ENCODE measurements around the gene HUS1B. TPM values are rescaled to one million over a fixed set of nuclear protein-coding genes. Genes with fewer than 3 reads are reported as not detected.

HUS1B gene
- total and polyA plus RNA-seq, 2 of the 8 experiments (the other 6 are each of a cell fraction or from before 2014, with no cell fraction given) = 0.48 to 1.1 TPM

DNA sequence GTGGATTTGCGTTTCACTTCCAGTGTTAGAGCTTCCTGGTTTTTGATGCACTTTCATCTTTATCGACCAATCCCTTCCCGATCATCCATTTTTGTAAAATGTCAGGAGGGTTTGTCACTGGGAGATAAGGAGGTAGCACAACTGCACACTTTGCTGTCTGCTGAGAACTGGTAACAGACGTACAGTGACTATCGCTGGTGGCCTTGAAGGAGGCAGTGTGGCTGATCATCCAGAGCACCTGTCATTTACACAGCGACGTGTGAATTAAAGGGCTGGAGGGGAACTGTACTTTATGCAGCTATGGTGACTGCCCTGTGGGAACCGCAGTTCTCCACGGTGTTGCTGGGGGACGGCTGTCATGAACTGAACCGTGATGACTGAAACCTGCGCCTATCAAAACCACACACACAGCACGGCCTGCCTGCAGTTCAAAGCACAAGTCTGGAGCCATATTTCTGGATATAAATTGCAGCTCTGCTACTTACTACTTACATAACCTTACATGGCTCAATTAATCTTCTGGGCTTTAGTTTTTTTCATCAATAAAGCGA lies 50.0 kb downstream of the HUS1B start:
- H4K91ac ChIP-seq (replicated peaks; ENCODE audit: insufficient read length, low read length) = no peak overlapping the region
- peaks cover 0 to 8% of the 10 kb centered on the region in 2 experiments for H4K20me1 ChIP-seq (replicated peaks in 1 of 2; ENCODE audit: control insufficient read depth in 1 of 2, insufficient read depth in 2 of 2, low read length in 2 of 2)
- no peak overlapping the region for H2AFZ ChIP-seq (ENCODE audit: low read length)
- H3K4me2 ChIP-seq (ENCODE audit: insufficient read depth in 1 of 2, low read depth in 2 of 2, low read length in 2 of 2) = no peak overlapping the region
- no peak overlapping the region for H2BK12ac ChIP-seq (ENCODE audit: low read depth, low read length)
- H2BK120ac ChIP-seq (replicated peaks; ENCODE audit: low read depth, low read length) = no peak overlapping the region
- no peak overlapping the region for H3K14ac ChIP-seq (ENCODE audit: insufficient read length)
- 92% methylated on average over 14 of the region's 14 CpGs; no CpG with 5 or more reads in 1 of the 2 experiments for WGBS, 2 experiments (ENCODE audit: extremely low coverage in 1 of 2, insufficient coverage in 1 of 2, insufficient read length in 1 of 2, insufficient replicate concordance in 2 of 2, low coverage in 1 of 2, low lambda C conversion rate in 2 of 2, missing lambda C conversion rate in 1 of 2)
- H3K79me1 ChIP-seq (ENCODE audit: low read depth, low read length) = 0 out of 2 replicates have a peak, but pooled peaks cover 4% of the 10 kb centered on the region
- no peaks in the 10 kb centered on the region for H3K9me3 ChIP-seq (ENCODE audit: insufficient read depth in 2 of 2, low read depth in 1 of 2, low read length in 1 of 2)
- no peak overlapping the region for H3K27ac ChIP-seq (ENCODE audit: low read depth, low read length)
- H3K36me3 ChIP-seq (ENCODE audit: control insufficient read depth in 2 of 4, insufficient read depth in 4 of 4, low read length in 3 of 4) = peaks cover 0 to 7% (median 6%) of the 10 kb centered on the region in 4 experiments; a peak in 6 of 8 replicates
- H3K4me1 ChIP-seq (replicated peaks in 1 of 4; ENCODE audit: control insufficient read depth in 3 of 4, insufficient read depth in 4 of 4, low read length in 3 of 4) = no peaks in the 10 kb centered on the region
- H4K8ac ChIP-seq (ENCODE audit: extremely low read depth, insufficient read depth, low read length) = no peak overlapping the region
- FAIRE-seq = no peak
- CTCF ChIA-PET (ENCODE audit: partially characterized antibody) = interaction anchor here (0.6 to 2.1 kb wide), 3 partner anchors 13 to 901 kb away, joined by 3 to 7 read pairs (median 3); no protein-coding TSS in a partner anchor
- no peak overlapping the region for H2BK5ac ChIP-seq (ENCODE audit: low read depth, low read length)
- H2BK20ac ChIP-seq (ENCODE audit: low read length) = no peak overlapping the region
- no peaks in the 10 kb centered on the region for H3K79me2 ChIP-seq (ENCODE audit: control insufficient read depth in 1 of 2, insufficient read depth in 2 of 2, low read length in 2 of 2)
- H3K4ac ChIP-seq (replicated peaks; ENCODE audit: insufficient read length, low read depth, low read length) = no peak overlapping the region
- no peaks in the 10 kb centered on the region for H3K27me3 ChIP-seq (replicated peaks in 1 of 4; ENCODE audit: control insufficient read depth in 3 of 4, extremely low read depth in 1 of 4, insufficient read depth in 3 of 4, low read length in 3 of 4)
- no peak overlapping the region for H3K18ac ChIP-seq (ENCODE audit: extremely low read depth, low read length)
- H3K9ac ChIP-seq (replicated peaks in 1 of 4; ENCODE audit: extremely low read depth in 1 of 4, low read depth in 3 of 4, low read length in 3 of 4) = no peak overlapping the region
- no peak for DNase-seq (ENCODE audit: low read depth in 1 of 2, low spot score in 2 of 2)
- H2AK5ac ChIP-seq (ENCODE audit: low read depth, low read length) = no peak overlapping the region
- no peaks in the 10 kb centered on the region for H3K23me2 ChIP-seq (ENCODE audit: low read depth, low read length)
- POLR2A ChIA-PET (ENCODE audit: partially characterized antibody) = interaction anchor here (1.2 kb wide), 1 partner anchor 10 kb away, joined by 3 read pairs; no protein-coding TSS in a partner anchor
- H4K5ac ChIP-seq (ENCODE audit: insufficient read length, low read depth, low read length) = no peak overlapping the region
- H3K23ac ChIP-seq (ENCODE audit: insufficient read length) = no peak overlapping the region
- H3K56ac ChIP-seq (replicated peaks; ENCODE audit: insufficient read length, low read depth, low read length) = no peak overlapping the region
- no peak overlapping the region for H2BK15ac ChIP-seq (ENCODE audit: low read length)
- no peak overlapping the region for H3K4me3 ChIP-seq (ENCODE audit: extremely low read depth in 1 of 4, insufficient read depth in 2 of 4, low read depth in 3 of 4, low read length in 4 of 4)
- TF ChIP-seq ZNF274 (IDR thresholded peaks at IDR 0.05; ENCODE audit: borderline replicate concordance, extremely low read depth, low read length) (no peak), KDM4A (IDR thresholded peaks at IDR 0.05; ENCODE audit: low read depth, low read length, severe bottlenecking) (no peak), TCF12 (IDR thresholded peaks at IDR 0.05; ENCODE audit: low read depth, low read length) (no peak), SP4 (IDR thresholded peaks at IDR 0.05; ENCODE audit: low read length) (no peak), SUZ12 (IDR thresholded peaks at IDR 0.05; ENCODE audit: low read length) (no peak), RXRA (IDR thresholded peaks at IDR 0.05; ENCODE audit: insufficient read depth, low read depth, low read length) (no peak), CBX5 (IDR thresholded peaks at IDR 0.05; ENCODE audit: low read depth, low read length) (no peak), GTF2F1 (IDR thresholded peaks at IDR 0.05; ENCODE audit: borderline replicate concordance, low read depth, low read length) (no peak), RNF2 (IDR thresholded peaks at IDR 0.05; ENCODE audit: borderline replicate concordance, low read depth, low read length, missing control alignments, poor library complexity, severe bottlenecking) (no peak), CBX8 (IDR thresholded peaks at IDR 0.05; ENCODE audit: borderline replicate concordance, low read depth, low read length) (no peak), KDM1A (IDR thresholded peaks at IDR 0.05; ENCODE audit: borderline replicate concordance, low read length) (no peak)
- TF ChIP-seq, protein P1, sequence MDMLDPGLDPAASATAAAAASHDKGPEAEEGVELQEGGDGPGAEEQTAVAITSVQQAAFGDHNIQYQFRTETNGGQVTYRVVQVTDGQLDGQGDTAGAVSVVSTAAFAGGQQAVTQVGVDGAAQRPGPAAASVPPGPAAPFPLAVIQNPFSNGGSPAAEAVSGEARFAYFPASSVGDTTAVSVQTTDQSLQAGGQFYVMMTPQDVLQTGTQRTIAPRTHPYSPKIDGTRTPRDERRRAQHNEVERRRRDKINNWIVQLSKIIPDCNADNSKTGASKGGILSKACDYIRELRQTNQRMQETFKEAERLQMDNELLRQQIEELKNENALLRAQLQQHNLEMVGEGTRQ (IDR thresholded peaks at IDR 0.05; ENCODE audit: low read length) = no peak
